Ascending aorta (tissue), 2 donors: ENCODE measurements around the gene CARD19. TPM values are rescaled to one million over a fixed set of nuclear protein-coding genes. Genes with fewer than 3 reads are reported as not detected.

Experiments
- DNase-seq, 2 donors: peaks; one replicate each; pipeline ENCODE4 v3.0.0-alpha.2; 2019; ENCODE audit warnings: low spot score in 2 of 2
- H3K27ac ChIP-seq, 2 donors: fragments of 200-600 bp; sonication (generic); one replicate each; pipeline ENCODE4 v1.5.1; 2016 to 2017; ENCODE audit warnings: mild to moderate bottlenecking in 1 of 2
- H3K27me3 ChIP-seq: fragments of 200-600 bp; sonication (generic); one replicate; pipeline ENCODE4 v1.5.1; 2017
- H3K36me3 ChIP-seq, 2 donors: fragments of 200-600 bp; sonication (generic); one replicate each; pipeline ENCODE4 v1.5.1; 2016
- H3K4me1 ChIP-seq, 2 donors: fragments of 200-600 bp; sonication (generic); one replicate each; pipeline ENCODE4 v1.5.1; 2016 to 2017; ENCODE audit warnings: mild to moderate bottlenecking in 1 of 2
- H3K4me3 ChIP-seq, 2 donors: fragments of 200-600 bp; sonication (generic); one replicate each; pipeline ENCODE4 v1.5.1; 2016 to 2017; ENCODE audit warnings: mild to moderate bottlenecking in 1 of 2
- H3K9me3 ChIP-seq, 2 donors: fragments of 200-600 bp; sonication (generic); one replicate each; pipeline ENCODE4 v1.5.1; 2016
- intact Hi-C: fragments of 100-400 bp; cut with DNase I; formaldehyde crosslinking; loops from one replicate; pipeline ENCODE4 v1.15.1; 2023
- total RNA-seq: library from RNA; depleted of rRNA; stranded (reverse); fragments of >200 nt; gene quantifications from one replicate; pipeline ENCODE4 v1.1.0, GENCODE V29; 2016
- TF ChIP-seq, protein P1 (sequence below), 3 experiments: fragments of 200-600 bp in 2 of 3; fragments of 450-650 bp in 1 of 3; sonication (generic) in 2 of 3; IDR thresholded peaks; one replicate each; pipeline ENCODE4 v1.5.1; 2016 to 2019; ENCODE audit warnings: antibody characterized with exemption in 3 of 3, mild to moderate bottlenecking in 1 of 3, moderate library complexity in 1 of 3

CARD19 gene
- total RNA-seq, 1 donor from 2014 or later = 212 TPM

DNA sequence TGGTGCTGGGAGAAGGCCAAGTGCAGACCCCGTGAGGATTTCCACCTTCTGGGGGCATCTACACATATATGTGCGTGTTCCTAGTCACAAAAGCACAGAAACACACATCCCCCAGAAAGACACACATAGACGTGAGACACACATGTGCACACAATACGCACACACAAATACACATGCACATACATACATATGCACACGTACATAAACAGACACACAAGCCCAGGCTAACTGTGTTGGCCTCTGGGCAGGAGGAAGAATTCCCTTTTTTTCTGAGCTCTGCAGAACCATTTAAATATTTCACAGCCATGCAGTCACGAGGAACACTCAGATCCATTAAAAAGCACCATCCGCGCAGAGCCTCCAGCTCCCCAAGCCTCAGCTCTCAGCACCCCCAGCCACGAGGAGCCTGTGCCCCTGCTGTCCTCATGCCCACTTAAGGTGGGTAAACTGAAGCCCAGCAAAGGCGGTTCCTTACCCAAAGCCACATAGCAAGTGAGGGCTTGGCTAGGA lies 32.8 kb downstream of the CARD19 start:
- H3K4me1 ChIP-seq = peaks cover 43 to 61% of the 10 kb centered on the region in 2 donors
- H3K27ac ChIP-seq = peak overlapping the region; percentile 78 to 99
- intact Hi-C loops = loop anchor here (10.0 kb wide), 1 partner anchor 454 kb away; the partner anchor contains the start of gene IPPK
- TF ChIP-seq, protein P1, sequence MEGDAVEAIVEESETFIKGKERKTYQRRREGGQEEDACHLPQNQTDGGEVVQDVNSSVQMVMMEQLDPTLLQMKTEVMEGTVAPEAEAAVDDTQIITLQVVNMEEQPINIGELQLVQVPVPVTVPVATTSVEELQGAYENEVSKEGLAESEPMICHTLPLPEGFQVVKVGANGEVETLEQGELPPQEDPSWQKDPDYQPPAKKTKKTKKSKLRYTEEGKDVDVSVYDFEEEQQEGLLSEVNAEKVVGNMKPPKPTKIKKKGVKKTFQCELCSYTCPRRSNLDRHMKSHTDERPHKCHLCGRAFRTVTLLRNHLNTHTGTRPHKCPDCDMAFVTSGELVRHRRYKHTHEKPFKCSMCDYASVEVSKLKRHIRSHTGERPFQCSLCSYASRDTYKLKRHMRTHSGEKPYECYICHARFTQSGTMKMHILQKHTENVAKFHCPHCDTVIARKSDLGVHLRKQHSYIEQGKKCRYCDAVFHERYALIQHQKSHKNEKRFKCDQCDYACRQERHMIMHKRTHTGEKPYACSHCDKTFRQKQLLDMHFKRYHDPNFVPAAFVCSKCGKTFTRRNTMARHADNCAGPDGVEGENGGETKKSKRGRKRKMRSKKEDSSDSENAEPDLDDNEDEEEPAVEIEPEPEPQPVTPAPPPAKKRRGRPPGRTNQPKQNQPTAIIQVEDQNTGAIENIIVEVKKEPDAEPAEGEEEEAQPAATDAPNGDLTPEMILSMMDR (IDR thresholded peaks at IDR 0.05) = no peak
- no peak overlapping the region for H3K4me3 ChIP-seq
- no peaks in the 10 kb centered on the region for H3K9me3 ChIP-seq
- peaks cover 24 to 28% of the 10 kb centered on the region in 2 donors for H3K36me3 ChIP-seq
- DNase-seq = no peak
- no peaks in the 10 kb centered on the region for H3K27me3 ChIP-seq

DNA sequence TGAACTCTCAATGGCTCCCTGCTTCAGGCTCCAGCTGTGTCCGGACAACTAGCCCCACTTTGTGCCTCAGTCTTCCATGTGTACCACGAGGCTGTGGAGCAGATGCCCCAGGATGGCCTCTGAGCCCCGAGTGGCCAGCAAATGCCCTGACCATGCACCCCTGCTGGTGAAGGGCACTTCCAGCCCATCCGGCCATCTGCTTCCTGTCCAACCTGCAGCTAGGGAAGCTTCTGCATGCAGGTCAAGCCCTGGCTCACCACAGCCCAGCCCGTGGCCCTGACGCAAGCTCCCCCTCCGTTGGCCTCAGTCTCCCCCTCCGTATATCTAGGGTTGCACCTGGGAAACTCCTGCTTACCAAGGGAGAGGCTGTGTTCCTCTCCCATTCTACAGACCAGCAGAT lies 33.3 kb downstream of the CARD19 start:
- H3K9me3 ChIP-seq = no peaks in the 10 kb centered on the region
- no peaks in the 10 kb centered on the region for H3K27me3 ChIP-seq
- intact Hi-C loops = loop anchor here (10.0 kb wide), 1 partner anchor 454 kb away; the partner anchor contains the start of gene IPPK
- TF ChIP-seq, protein P1 (IDR thresholded peaks at IDR 0.05) = no peak
- H3K4me1 ChIP-seq = peaks cover 43 to 61% of the 10 kb centered on the region in 2 donors
- peaks cover 19 to 22% of the 10 kb centered on the region in 2 donors for H3K36me3 ChIP-seq
- H3K27ac ChIP-seq = peak overlapping the region; percentile 78 to 99
- DNase-seq = no peak
- H3K4me3 ChIP-seq = no peak overlapping the region

DNA sequence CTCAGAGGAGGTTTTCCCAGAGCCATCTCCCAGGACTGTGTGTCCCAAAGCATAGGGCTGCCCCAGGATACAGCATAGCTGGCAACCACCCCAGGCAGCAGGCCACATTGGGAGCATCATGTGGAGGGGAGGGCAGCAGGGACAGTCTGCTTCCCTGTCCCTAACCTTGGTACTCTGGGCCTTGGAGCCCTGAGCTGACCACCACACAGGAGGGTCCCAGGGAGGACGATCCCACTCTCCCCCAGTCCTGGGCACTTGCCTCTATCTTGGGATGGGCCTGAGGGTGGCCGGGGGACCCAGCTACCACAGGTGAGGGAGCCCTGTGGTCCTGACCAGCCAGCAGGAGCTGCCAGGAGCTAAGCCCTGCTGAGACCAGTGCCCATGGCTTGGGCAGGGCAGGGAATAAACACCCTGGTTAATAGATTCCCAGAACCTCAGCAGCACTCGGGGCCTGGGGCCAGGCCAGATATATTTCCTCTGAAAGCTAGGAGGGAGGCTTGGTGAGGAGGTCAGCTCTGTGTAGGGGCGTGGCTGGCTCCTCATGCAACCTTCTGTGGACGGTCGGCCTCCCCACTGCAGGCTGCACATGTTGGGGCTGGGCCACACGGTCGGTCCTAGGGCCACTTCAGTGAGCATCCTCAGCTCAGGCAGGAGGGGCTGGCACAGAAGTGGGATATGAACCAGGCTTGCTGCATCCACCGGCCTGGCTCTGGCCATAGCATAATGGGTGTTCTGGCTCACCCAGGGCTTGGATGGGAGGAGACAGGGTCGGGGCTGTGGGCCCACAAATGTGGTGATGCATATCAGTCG lies 33.9 kb downstream of the CARD19 start:
- Histone ChIP-seq H3K4me3 (no peak overlapping the region), H3K9me3 (no peaks in the 10 kb centered on the region), H3K4me1 (peaks cover 46 to 65% of the 10 kb centered on the region in 2 donors), H3K36me3 (peaks cover 13 to 16% of the 10 kb centered on the region in 2 donors), H3K27me3 (no peaks in the 10 kb centered on the region), H3K27ac (peak overlapping the region; percentile 98 to 99)
- intact Hi-C loops = loop anchor here (5.0 to 10.0 kb wide), 4 partner anchors 322 to 455 kb away; partner anchors contain the start of genes BICD2, FAM120A, FAM120AOS and IPPK
- no peak for DNase-seq
- TF ChIP-seq, protein P1 (IDR thresholded peaks at IDR 0.05) = no peak

DNA sequence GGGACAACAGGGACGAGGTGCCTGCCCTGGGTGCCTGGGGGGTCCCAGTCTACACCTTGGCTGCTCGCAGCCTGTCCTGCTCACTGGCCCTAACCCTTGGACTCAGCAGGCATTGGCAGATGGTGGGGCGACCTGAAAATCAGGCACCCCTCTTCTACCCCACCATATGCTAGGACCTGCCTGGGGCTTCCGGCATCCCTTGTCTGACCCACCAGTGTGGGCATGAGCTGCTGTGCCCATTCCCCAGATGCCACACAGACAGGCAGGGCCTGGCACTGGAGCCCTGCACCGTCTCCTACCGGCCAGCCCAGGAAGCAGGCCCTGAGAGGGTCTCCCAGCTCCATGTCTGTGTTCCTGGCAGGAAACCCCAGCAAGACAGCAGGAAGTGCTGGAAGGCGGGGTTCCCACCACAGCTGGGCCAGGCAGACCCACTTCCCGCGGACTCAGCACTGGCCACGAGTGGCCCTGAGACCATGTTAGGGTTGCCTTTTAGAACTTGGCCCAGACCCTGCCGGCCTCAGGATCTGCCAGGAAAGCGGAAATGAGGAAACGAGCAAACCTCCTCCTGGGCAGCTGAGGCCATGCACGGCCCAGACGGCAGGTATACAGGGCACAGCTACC lies 35.0 kb downstream of the CARD19 start:
- TF ChIP-seq, protein P1 (IDR thresholded peaks at IDR 0.05) = peak in 1 of 3 experiments; percentile 5
- Histone ChIP-seq H3K27ac (peak overlapping the region; percentile 98 to 99), H3K4me3 (peak overlapping the region; percentile 77 to 91), H3K27me3 (no peaks in the 10 kb centered on the region), H3K4me1 (peaks cover 49 to 64% of the 10 kb centered on the region in 2 donors), H3K9me3 (no peaks in the 10 kb centered on the region), H3K36me3 (peaks cover 4 to 6% of the 10 kb centered on the region in 2 donors)
- intact Hi-C loops = loop anchor here (5.0 to 10.0 kb wide), 3 partner anchors 321 to 434 kb away; partner anchors contain the start of genes BICD2, FAM120A and FAM120AOS
- DNase-seq = peak in 1 of 2 donors; percentile 84

DNA sequence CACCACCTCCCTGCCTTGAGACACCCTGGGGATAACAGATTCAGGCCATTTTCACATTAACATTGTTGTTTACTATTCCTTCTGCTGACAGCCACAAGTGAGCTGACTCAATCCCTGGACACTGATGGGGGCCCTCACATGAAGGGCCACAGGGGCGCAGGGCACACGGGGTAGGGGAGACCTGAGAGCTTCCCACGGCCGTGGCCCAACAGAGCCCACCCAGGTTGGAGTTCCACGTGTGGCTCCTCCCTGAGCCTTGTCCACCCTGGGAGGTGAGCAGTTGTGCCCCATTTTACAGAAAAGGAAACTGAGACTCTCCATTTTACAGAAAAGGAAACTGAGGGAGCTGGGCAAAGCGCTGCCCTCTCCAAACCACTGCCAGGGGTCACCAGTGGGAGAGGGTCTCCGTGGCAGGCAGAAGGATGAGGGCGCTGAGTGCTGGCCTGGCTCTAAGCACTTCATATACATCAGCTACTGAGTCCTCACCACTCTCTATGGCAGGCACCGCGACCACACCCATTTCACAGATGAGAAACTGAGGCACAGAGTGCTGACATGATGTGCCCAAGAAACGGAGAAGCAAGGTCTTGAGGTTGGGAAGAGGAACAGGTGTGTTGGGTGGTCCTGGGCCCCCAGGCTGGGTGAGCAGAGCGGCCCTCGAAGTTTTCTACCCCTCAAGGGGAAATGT lies 35.7 kb downstream of the CARD19 start:
- peaks cover 42 to 56% of the 10 kb centered on the region in 2 donors for H3K4me1 ChIP-seq
- H3K4me3 ChIP-seq = peak overlapping the region; percentile 77 to 91
- H3K9me3 ChIP-seq = no peaks in the 10 kb centered on the region
- intact Hi-C loops = loop anchor here (2.0 to 10.0 kb wide), 4 partner anchors 73 to 433 kb away; partner anchors contain the start of genes BICD2, FAM120A, FAM120AOS and SUSD3
- no peaks in the 10 kb centered on the region for H3K36me3 ChIP-seq
- DNase-seq = no peak
- TF ChIP-seq, protein P1 (IDR thresholded peaks at IDR 0.05) = no peak
- H3K27me3 ChIP-seq = no peaks in the 10 kb centered on the region
- peak overlapping the region; percentile 98 to 99 for H3K27ac ChIP-seq
